22Rv1 (cell line): ENCODE data around the gene DRICH1.

Source experiments
- ZFX ChIP-seq: fragments of 450-650 bp; IDR thresholded peaks from 2 replicates; pipeline ENCODE4 v1.6.1; 2017; ENCODE audit warnings: antibody characterized with exemption, borderline replicate concordance
- TF ChIP-seq, protein P1 (sequence below): fragments of 450-650 bp; IDR thresholded peaks from 2 replicates; pipeline ENCODE4 v1.5.1; 2017; ENCODE audit warnings: mild to moderate bottlenecking

DNA sequence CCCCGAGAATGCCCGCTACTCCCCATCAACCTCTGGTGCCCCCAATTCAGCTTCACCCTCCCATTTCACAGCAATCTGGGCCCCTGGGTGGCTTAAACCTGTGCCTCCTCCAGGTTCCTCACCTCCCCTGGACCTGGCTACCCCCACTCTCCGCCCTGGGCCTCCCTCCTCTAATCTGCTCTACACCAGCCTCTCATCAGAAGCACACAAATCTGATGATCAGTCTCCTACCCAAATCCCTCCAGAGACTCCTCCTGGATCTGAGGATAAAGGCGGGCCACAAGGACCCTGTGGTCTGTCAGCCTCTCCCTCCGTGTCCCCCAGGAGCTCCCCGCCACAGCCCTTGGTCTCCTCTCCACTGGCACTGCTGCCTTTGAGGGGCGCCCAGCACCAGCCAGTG is 28.9 kb downstream of the DRICH1 start:
- TF ChIP-seq, protein P1, sequence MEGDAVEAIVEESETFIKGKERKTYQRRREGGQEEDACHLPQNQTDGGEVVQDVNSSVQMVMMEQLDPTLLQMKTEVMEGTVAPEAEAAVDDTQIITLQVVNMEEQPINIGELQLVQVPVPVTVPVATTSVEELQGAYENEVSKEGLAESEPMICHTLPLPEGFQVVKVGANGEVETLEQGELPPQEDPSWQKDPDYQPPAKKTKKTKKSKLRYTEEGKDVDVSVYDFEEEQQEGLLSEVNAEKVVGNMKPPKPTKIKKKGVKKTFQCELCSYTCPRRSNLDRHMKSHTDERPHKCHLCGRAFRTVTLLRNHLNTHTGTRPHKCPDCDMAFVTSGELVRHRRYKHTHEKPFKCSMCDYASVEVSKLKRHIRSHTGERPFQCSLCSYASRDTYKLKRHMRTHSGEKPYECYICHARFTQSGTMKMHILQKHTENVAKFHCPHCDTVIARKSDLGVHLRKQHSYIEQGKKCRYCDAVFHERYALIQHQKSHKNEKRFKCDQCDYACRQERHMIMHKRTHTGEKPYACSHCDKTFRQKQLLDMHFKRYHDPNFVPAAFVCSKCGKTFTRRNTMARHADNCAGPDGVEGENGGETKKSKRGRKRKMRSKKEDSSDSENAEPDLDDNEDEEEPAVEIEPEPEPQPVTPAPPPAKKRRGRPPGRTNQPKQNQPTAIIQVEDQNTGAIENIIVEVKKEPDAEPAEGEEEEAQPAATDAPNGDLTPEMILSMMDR: no peak
- TF ChIP-seq ZFX: no peak
